ENCODE measurements around the gene RBMS3. TPM values are rescaled to one million over a fixed set of nuclear protein-coding genes. Genes with fewer than 3 reads are reported as not detected.

Gene RBMS3
- total RNA-seq, 1 experiment from 2014 or later = 5.9 TPM

DNA sequence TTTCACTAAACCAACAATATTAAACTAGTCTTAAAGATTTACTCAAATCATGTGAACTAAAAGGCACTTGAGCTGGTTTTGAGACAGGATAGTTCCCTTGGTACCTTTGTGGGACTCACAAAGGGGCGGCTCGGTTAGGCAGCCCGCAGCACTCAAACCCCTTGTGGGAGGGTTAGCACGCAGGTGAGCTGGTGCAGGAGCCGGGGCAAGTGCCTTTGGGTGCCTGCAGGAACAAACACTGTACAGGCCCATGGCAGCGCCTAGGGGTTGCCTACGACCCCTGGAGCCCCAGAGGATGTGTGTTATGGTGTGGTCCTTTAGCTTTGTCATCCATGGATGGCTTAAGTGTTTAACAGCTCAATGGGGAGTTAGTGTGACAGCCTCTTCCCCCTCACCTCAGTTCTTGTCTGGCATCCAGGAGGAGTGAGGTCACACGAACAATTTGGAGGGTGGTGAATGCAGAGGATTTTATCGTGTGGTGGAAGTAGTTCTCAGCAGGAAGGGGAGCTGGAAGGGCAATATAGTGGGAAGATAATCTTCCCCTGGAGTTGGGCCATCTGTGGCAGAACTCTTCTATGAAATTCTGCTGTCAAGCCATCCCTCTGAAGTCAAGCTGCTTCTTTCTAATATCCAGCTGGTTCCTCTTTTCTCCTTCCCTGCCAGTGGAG is 470.9 kb downstream of the RBMS3 start:
- TF ChIP-seq, protein P1, sequence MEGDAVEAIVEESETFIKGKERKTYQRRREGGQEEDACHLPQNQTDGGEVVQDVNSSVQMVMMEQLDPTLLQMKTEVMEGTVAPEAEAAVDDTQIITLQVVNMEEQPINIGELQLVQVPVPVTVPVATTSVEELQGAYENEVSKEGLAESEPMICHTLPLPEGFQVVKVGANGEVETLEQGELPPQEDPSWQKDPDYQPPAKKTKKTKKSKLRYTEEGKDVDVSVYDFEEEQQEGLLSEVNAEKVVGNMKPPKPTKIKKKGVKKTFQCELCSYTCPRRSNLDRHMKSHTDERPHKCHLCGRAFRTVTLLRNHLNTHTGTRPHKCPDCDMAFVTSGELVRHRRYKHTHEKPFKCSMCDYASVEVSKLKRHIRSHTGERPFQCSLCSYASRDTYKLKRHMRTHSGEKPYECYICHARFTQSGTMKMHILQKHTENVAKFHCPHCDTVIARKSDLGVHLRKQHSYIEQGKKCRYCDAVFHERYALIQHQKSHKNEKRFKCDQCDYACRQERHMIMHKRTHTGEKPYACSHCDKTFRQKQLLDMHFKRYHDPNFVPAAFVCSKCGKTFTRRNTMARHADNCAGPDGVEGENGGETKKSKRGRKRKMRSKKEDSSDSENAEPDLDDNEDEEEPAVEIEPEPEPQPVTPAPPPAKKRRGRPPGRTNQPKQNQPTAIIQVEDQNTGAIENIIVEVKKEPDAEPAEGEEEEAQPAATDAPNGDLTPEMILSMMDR (conservative IDR thresholded peaks at IDR 0.05; ENCODE audit: low read depth, low read length) = no peak
- no peak for TF ChIP-seq EZH2 (IDR thresholded peaks at IDR 0.05; ENCODE audit: borderline replicate concordance, low read depth, low read length, poor library complexity, severe bottlenecking)
- H3K4me3 ChIP-seq (ENCODE audit: low read depth, low read length, poor library complexity, severe bottlenecking) = no peak overlapping the region
- H3K27ac ChIP-seq (ENCODE audit: low read depth, low read length, poor library complexity, severe bottlenecking) = no peak overlapping the region
- no TSS peak for BruUV-seq (replicated peaks)
- no peaks in the 10 kb centered on the region for H3K27me3 ChIP-seq (replicated peaks; ENCODE audit: insufficient read depth, low read depth, low read length, poor library complexity)
- H3K9me3 ChIP-seq (ENCODE audit: low read depth, low read length, poor library complexity, severe bottlenecking) = no peaks in the 10 kb centered on the region
- intact Hi-C loops (cut with micrococcal nuclease; ENCODE audit: unreplicated experiment) = no loop called here
- H3K4me1 ChIP-seq (ENCODE audit: insufficient read depth, low read length, poor library complexity, severe bottlenecking) = no peaks in the 10 kb centered on the region
- ChIA-PET POLR2A (ENCODE audit: low non-redundant PET) (no interaction called here), CTCF (no interaction called here)
- peak; percentile 47 for DNase-seq (ENCODE audit: low spot score)
- H3K36me3 ChIP-seq (ENCODE audit: insufficient read depth, low read length, poor library complexity, severe bottlenecking) = no peaks in the 10 kb centered on the region

- H3K27ac ChIP-seq (ENCODE audit: low read depth, low read length, poor library complexity, severe bottlenecking) = no peak overlapping the region
- ChIA-PET CTCF (no interaction called here), POLR2A (ENCODE audit: low non-redundant PET) (interaction anchor here (0.6 kb wide), 1 partner anchor 110 kb away, joined by 4 read pairs; no protein-coding TSS in a partner anchor)
- no peaks in the 10 kb centered on the region for H3K36me3 ChIP-seq (ENCODE audit: insufficient read depth, low read length, poor library complexity, severe bottlenecking)
- TF ChIP-seq, protein P1 (conservative IDR thresholded peaks at IDR 0.05; ENCODE audit: low read depth, low read length) = no peak
- no peak for TF ChIP-seq EZH2 (IDR thresholded peaks at IDR 0.05; ENCODE audit: borderline replicate concordance, low read depth, low read length, poor library complexity, severe bottlenecking)
- no peaks in the 10 kb centered on the region for H3K27me3 ChIP-seq (replicated peaks; ENCODE audit: insufficient read depth, low read depth, low read length, poor library complexity)
- no peaks in the 10 kb centered on the region for H3K9me3 ChIP-seq (ENCODE audit: low read depth, low read length, poor library complexity, severe bottlenecking)
- no peak for DNase-seq (ENCODE audit: low spot score)
- intact Hi-C loops (cut with micrococcal nuclease; ENCODE audit: unreplicated experiment) = no loop called here
- no peak overlapping the region for H3K4me3 ChIP-seq (ENCODE audit: low read depth, low read length, poor library complexity, severe bottlenecking)
- no TSS peak for BruUV-seq (replicated peaks)
- H3K4me1 ChIP-seq (ENCODE audit: insufficient read depth, low read length, poor library complexity, severe bottlenecking) = peaks cover 21% of the 10 kb centered on the region
Measured at GRCh38 chr3:29754346-29754745, 473.5 kb downstream of the RBMS3 start.

- no peaks in the 10 kb centered on the region for H3K36me3 ChIP-seq (ENCODE audit: insufficient read depth, low read length, poor library complexity, severe bottlenecking)
- H3K27ac ChIP-seq (ENCODE audit: low read depth, low read length, poor library complexity, severe bottlenecking) = no peak overlapping the region
- H3K4me3 ChIP-seq (ENCODE audit: low read depth, low read length, poor library complexity, severe bottlenecking) = no peak overlapping the region
- no peak for TF ChIP-seq EZH2 (IDR thresholded peaks at IDR 0.05; ENCODE audit: borderline replicate concordance, low read depth, low read length, poor library complexity, severe bottlenecking)
- TF ChIP-seq, protein P1 (conservative IDR thresholded peaks at IDR 0.05; ENCODE audit: low read depth, low read length) = no peak
- no peaks in the 10 kb centered on the region for H3K9me3 ChIP-seq (ENCODE audit: low read depth, low read length, poor library complexity, severe bottlenecking)
- CTCF ChIA-PET = no interaction called here
- no peak for DNase-seq (ENCODE audit: low spot score)
- intact Hi-C loops (cut with micrococcal nuclease; ENCODE audit: unreplicated experiment) = loop anchor here (5.0 kb wide), 1 partner anchor 323 kb away; no protein-coding TSS in a partner anchor
- POLR2A ChIA-PET (ENCODE audit: low non-redundant PET) = no interaction called here
- no TSS peak for BruUV-seq (replicated peaks)
- peaks cover 32% of the 10 kb centered on the region for H3K4me1 ChIP-seq (ENCODE audit: insufficient read depth, low read length, poor library complexity, severe bottlenecking)
- H3K27me3 ChIP-seq (replicated peaks; ENCODE audit: insufficient read depth, low read depth, low read length, poor library complexity) = no peaks in the 10 kb centered on the region
Measured at GRCh38 chr3:29755416-29755815, 474.5 kb downstream of the RBMS3 start.

Measured in A673 (cell line).